SK-N-SH (cell line): ENCODE data around the gene PADI4. TPM values are rescaled to one million over a fixed set of nuclear protein-coding genes. Genes with fewer than 3 reads are reported as not detected.

Experiments used
- CTCF ChIA-PET: fragments of 300-600, 350-600 bp; formaldehyde crosslinking; extraction: SDS; loops from one replicate; lab custom pipeline; 2021; lab: Yijun Ruan, JAX
- POLR2A ChIA-PET: fragments of 350-600 bp; sonication (Branson Sonifier 250); formaldehyde crosslinking; extraction: SDS; loops from one replicate; lab custom pipeline; 2020; ENCODE audit warnings: antibody characterized with exemption, inconsistent platforms; lab: Yijun Ruan, JAX
- DNase-seq: peaks from one replicate; pipeline ENCODE4 v3.0.0; 2012
- H2AFZ ChIP-seq: fragments of 200-600 bp; sonication (generic); 2 replicates; pipeline ENCODE4 v1.8.1; 2016; ENCODE audit warnings: antibody characterized with exemption, mild to moderate bottlenecking, low read depth
- H3F3A ChIP-seq: fragments of 200-600 bp; sonication (generic); replicated peaks from 2 replicates; pipeline ENCODE3; 2016; ENCODE audit warnings: antibody characterized with exemption, mild to moderate bottlenecking; ENCODE audit not compliant: insufficient read depth
- H3K27ac ChIP-seq, 2 experiments: fragments of 200-500 bp in 1 of 2; fragments of 200-600 bp in 1 of 2; sonication (Bioruptor generic) in 1 of 2; sonication (generic), shearing (Covaris generic) in 1 of 2; 2 replicates each; pipeline versions ENCODE4 v1.5.1 to v1.6.1; 2014 to 2016; ENCODE audit warnings: low read depth in 2 of 2, inconsistent platforms in 1 of 2, low read length in 1 of 2, mild to moderate bottlenecking in 1 of 2, mixed read lengths in 1 of 2
- H3K27me3 ChIP-seq: fragments of 200-600 bp; sonication (generic), shearing (Covaris generic); 2 replicates; pipeline ENCODE4 v1.6.1; 2016; ENCODE audit warnings: mixed run types; ENCODE audit not compliant: insufficient read depth
- H3K36me3 ChIP-seq, 2 experiments: fragments of 200-500 bp in 1 of 2; fragments of 200-600 bp in 1 of 2; sonication (Bioruptor generic) in 1 of 2; sonication (generic) in 1 of 2; replicated peaks in 1 of 2; 2 replicates each; pipeline versions ENCODE3 to v1.5.1; 2014 to 2016; ENCODE audit warnings: low read length in 1 of 2, mild to moderate bottlenecking in 1 of 2; ENCODE audit not compliant: insufficient read depth in 2 of 2, control insufficient read depth in 1 of 2
- H3K4me1 ChIP-seq, 2 experiments: fragments of 200-500 bp in 1 of 2; fragments of 200-600 bp in 1 of 2; sonication (Bioruptor generic) in 1 of 2; sonication (generic), shearing (Covaris generic) in 1 of 2; 2 replicates each; pipeline versions ENCODE4 v1.5.1 to v1.6.1; 2014 to 2016; ENCODE audit warnings: low read depth in 1 of 2, low read length in 1 of 2, mixed run types in 1 of 2; ENCODE audit not compliant: insufficient read depth in 2 of 2, control insufficient read depth in 1 of 2
- H3K4me2 ChIP-seq: fragments of 200-600 bp; sonication (generic), shearing (Covaris generic); 2 replicates; pipeline ENCODE4 v1.6.1; 2017; ENCODE audit warnings: mixed run types
- H3K4me3 ChIP-seq, 2 experiments: fragments of 200-500 bp in 1 of 2; fragments of 200-600 bp in 1 of 2; sonication (Bioruptor generic) in 1 of 2; sonication (generic), shearing (Covaris generic) in 1 of 2; 2 replicates each; pipeline versions ENCODE4 v1.5.1 to v1.8.1; 2014 to 2016; ENCODE audit warnings: low read depth in 2 of 2, inconsistent platforms in 1 of 2, low read length in 1 of 2, mild to moderate bottlenecking in 1 of 2, mixed read lengths in 1 of 2, moderate library complexity in 1 of 2
- H3K79me2 ChIP-seq: fragments of 200-600 bp; sonication (generic); 2 replicates; pipeline ENCODE4 v1.8.1; 2017; ENCODE audit warnings: mild to moderate bottlenecking; ENCODE audit not compliant: insufficient read depth
- H3K9ac ChIP-seq: fragments of 200-600 bp; sonication (generic); 2 replicates; pipeline ENCODE4 v1.6.1; 2017; ENCODE audit warnings: mixed run types
- H3K9me2 ChIP-seq: fragments of 200-600 bp; sonication (generic); 2 replicates; pipeline ENCODE4 v1.6.1; 2017; ENCODE audit warnings: mixed run types
- H3K9me3 ChIP-seq: fragments of 200-600 bp; sonication (generic); 2 replicates; pipeline ENCODE4 v1.6.1; 2017; ENCODE audit warnings: mixed run types, mild to moderate bottlenecking, moderate library complexity
- H4K20me1 ChIP-seq: fragments of 200-600 bp; sonication (generic); 2 replicates; pipeline ENCODE4 v1.6.1; 2017; ENCODE audit warnings: mild to moderate bottlenecking, mixed run types; ENCODE audit not compliant: insufficient read depth
- CTCF ChIP-seq: fragments of 200-600 bp; sonication (generic); IDR thresholded peaks from 2 replicates; pipeline ENCODE4 v1.6.1; 2017; ENCODE audit warnings: antibody characterized with exemption, mild to moderate bottlenecking, moderate library complexity
- ELF1 ChIP-seq: IDR thresholded peaks from 2 replicates; pipeline ENCODE4 v1.4.0; 2012
- EP300 ChIP-seq, 2 experiments: IDR thresholded peaks; 2 replicates each; pipeline versions ENCODE4 v1.4.0 to v1.6.1; 2012; ENCODE audit warnings: borderline replicate concordance in 1 of 2, low read depth in 1 of 2, low read length in 1 of 2
- FOSL2 ChIP-seq: IDR thresholded peaks from 2 replicates; pipeline ENCODE4 v1.4.0; 2012; ENCODE audit warnings: low read depth, mild to moderate bottlenecking, moderate library complexity, borderline replicate concordance
- GABPA ChIP-seq: IDR thresholded peaks from 2 replicates; pipeline ENCODE4 v1.4.0; 2012; ENCODE audit warnings: low read depth, mild to moderate bottlenecking
- GATA2 ChIP-seq: sonication (generic); formaldehyde crosslinking; IDR thresholded peaks from 2 replicates; pipeline ENCODE4 v1.5.0; 2020; ENCODE audit warnings: mild to moderate bottlenecking, missing genetic modification reagents
- JUND ChIP-seq: IDR thresholded peaks from 2 replicates; pipeline ENCODE4 v1.4.0; 2012
- MEF2A ChIP-seq: IDR thresholded peaks from 2 replicates; pipeline ENCODE4 v1.4.0; 2012; ENCODE audit warnings: low read depth, borderline replicate concordance
- NFIC ChIP-seq: IDR thresholded peaks from 2 replicates; pipeline ENCODE4 v1.4.0; 2012; ENCODE audit warnings: borderline replicate concordance
- RAD21 ChIP-seq: IDR thresholded peaks from 2 replicates; pipeline ENCODE4 v1.6.1; 2012; ENCODE audit warnings: mild to moderate bottlenecking, low read length
- REST ChIP-seq: IDR thresholded peaks from 2 replicates; pipeline ENCODE4 v1.6.1; 2012; ENCODE audit warnings: mild to moderate bottlenecking, low read depth, low read length, moderate library complexity
- SIN3A ChIP-seq: IDR thresholded peaks from 2 replicates; pipeline ENCODE4 v1.6.1; 2012; ENCODE audit warnings: low read depth, mild to moderate bottlenecking, low read length, moderate library complexity, borderline replicate concordance
- SMC3 ChIP-seq: IDR thresholded peaks from 2 replicates; pipeline ENCODE4 v1.6.1; 2012; ENCODE audit warnings: low read depth, low read length, improper control_type of control experiment
- TAF1 ChIP-seq: IDR thresholded peaks from 2 replicates; pipeline ENCODE4 v1.6.1; 2012; ENCODE audit warnings: low read depth, mild to moderate bottlenecking, low read length, moderate library complexity, borderline replicate concordance
- TCF12 ChIP-seq: IDR thresholded peaks from 2 replicates; pipeline ENCODE4 v1.4.0; 2012
- USF2 ChIP-seq: fragments of 150-350 bp; IDR thresholded peaks from 2 replicates; pipeline ENCODE4 v1.6.1; 2017; ENCODE audit warnings: antibody characterized with exemption, low read length, low read depth, borderline replicate concordance
- WGBS: methylation state at CpG from one replicate; pipeline ENCODE4 v1.1.6; 2017; ENCODE audit warnings: low lambda C conversion rate; 5-methylcytosine and 5-hydroxymethylcytosine counted together
- polyA plus RNA-seq, 3 experiments: library from polyadenylated mRNA; depleted of rRNA; stranded (reverse); fragments of >200 nt; gene quantifications; 2 replicates each; pipeline ENCODE4 v1.2.3, GENCODE V29; 2012
- TF ChIP-seq, protein P1 (sequence below): IDR thresholded peaks from 2 replicates; pipeline ENCODE4 v1.4.0; 2012; ENCODE audit warnings: low read depth, borderline replicate concordance
- TF ChIP-seq, protein P2 (sequence below): IDR thresholded peaks from 2 replicates; pipeline ENCODE4; 2012

The PADI4 gene
- polyA plus RNA-seq, 1 of the 3 experiments (the other 2 are of a cell fraction) = not detected

GRCh38 chr1:17333081-17333480 is 25.1 kb downstream of the PADI4 start:
- H3K9me3 ChIP-seq = no peaks in the 10 kb centered on the region
- peaks cover 7% of the 10 kb centered on the region; the same call in 1 of the 2 replicates for H3K27me3 ChIP-seq
- WGBS = 51% methylated on average over 8 of the region's 8 CpGs
- no peak overlapping the region for H3K9ac ChIP-seq
- H3K4me2 ChIP-seq = no peak overlapping the region
- no peaks in the 10 kb centered on the region for H3K36me3 ChIP-seq
- H3K79me2 ChIP-seq = no peaks in the 10 kb centered on the region
- no peak overlapping the region for H3K27ac ChIP-seq
- no peaks in the 10 kb centered on the region for H4K20me1 ChIP-seq
- H3K4me3 ChIP-seq = no peak overlapping the region
- POLR2A ChIA-PET = interaction anchor here (0.5 kb wide), 1 partner anchor 154 kb away, joined by 3 read pairs; no protein-coding TSS in a partner anchor
- CTCF ChIA-PET = interaction anchor here (0.6 to 9.4 kb wide), 2 partner anchors 208 to 417 kb away, joined by 3 to 60 read pairs; no protein-coding TSS in a partner anchor
- no peaks in the 10 kb centered on the region for H3K9me2 ChIP-seq
- H3K4me1 ChIP-seq = no peaks in the 10 kb centered on the region
- no peak for DNase-seq
- H3F3A ChIP-seq = no peaks in the 10 kb centered on the region
- no peak overlapping the region for H2AFZ ChIP-seq
- TF ChIP-seq, protein P1, sequence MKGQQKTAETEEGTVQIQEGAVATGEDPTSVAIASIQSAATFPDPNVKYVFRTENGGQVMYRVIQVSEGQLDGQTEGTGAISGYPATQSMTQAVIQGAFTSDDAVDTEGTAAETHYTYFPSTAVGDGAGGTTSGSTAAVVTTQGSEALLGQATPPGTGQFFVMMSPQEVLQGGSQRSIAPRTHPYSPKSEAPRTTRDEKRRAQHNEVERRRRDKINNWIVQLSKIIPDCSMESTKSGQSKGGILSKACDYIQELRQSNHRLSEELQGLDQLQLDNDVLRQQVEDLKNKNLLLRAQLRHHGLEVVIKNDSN = no peak
- TF ChIP-seq GABPA (no peak), EP300 (IDR thresholded peaks at IDR 0.05; ENCODE audit: borderline replicate concordance in 1 of 2, low read depth in 1 of 2, low read length in 1 of 2) (no peak), ELF1 (no peak), REST (no peak)
- TF ChIP-seq, all 33 proteins: peak for 0

GRCh38 chr1:17335821-17336710 is 28.1 kb downstream of the PADI4 start:
- Histone ChIP-seq H3K9me3 (no peaks in the 10 kb centered on the region), H2AFZ (no peak overlapping the region), H3K9me2 (no peaks in the 10 kb centered on the region), H3K27me3 (peaks cover 3% of the 10 kb centered on the region; the same call in 1 of the 2 replicates), H3F3A (no peaks in the 10 kb centered on the region), H3K9ac (no peak overlapping the region), H3K79me2 (no peaks in the 10 kb centered on the region), H3K4me3 (no peak overlapping the region; a peak in 1 of 4 replicates), H3K4me2 (no peak overlapping the region), H3K27ac (no peak overlapping the region), H3K4me1 (no peaks in the 10 kb centered on the region), H3K36me3 (no peaks in the 10 kb centered on the region), H4K20me1 (no peaks in the 10 kb centered on the region)
- ChIA-PET POLR2A (no interaction called here), CTCF (interaction anchor here (0.6 to 9.4 kb wide), 34 partner anchors 10 to 278 kb away, joined by 3 to 60 read pairs (median 4); partner anchors contain the start of gene PADI3)
- 16% methylated on average over 17 of the region's 20 CpGs for WGBS
- peak; percentile 62 for DNase-seq
- no peak for TF ChIP-seq GATA2 (CRISPR knock-in tag)
- TF ChIP-seq RAD21 = peak; percentile 68
- TF ChIP-seq GABPA = no peak
- peak; percentile 71 for TF ChIP-seq SMC3
- TF ChIP-seq CTCF = peak; percentile 95
- TF ChIP-seq TCF12 = no peak
- TF ChIP-seq NFIC = no peak
- no peak for TF ChIP-seq ELF1
- TF ChIP-seq SIN3A = no peak
- TF ChIP-seq, protein P2, sequence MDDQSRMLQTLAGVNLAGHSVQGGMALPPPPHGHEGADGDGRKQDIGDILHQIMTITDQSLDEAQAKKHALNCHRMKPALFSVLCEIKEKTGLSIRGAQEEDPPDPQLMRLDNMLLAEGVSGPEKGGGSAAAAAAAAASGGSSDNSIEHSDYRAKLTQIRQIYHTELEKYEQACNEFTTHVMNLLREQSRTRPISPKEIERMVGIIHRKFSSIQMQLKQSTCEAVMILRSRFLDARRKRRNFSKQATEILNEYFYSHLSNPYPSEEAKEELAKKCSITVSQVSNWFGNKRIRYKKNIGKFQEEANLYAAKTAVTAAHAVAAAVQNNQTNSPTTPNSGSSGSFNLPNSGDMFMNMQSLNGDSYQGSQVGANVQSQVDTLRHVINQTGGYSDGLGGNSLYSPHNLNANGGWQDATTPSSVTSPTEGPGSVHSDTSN = no peak
- TF ChIP-seq FOSL2 = no peak
- no peak for TF ChIP-seq TAF1
- TF ChIP-seq JUND = no peak
- TF ChIP-seq MEF2A = no peak
- TF ChIP-seq USF2 = no peak
